GM23248 (cell line): ENCODE results near the gene S1PR1. TPM values are rescaled to one million over a fixed set of nuclear protein-coding genes. Genes with fewer than 3 reads are reported as not detected.
"Not testable (repeated sequence)": the region's sequence is repeated elsewhere in the genome, so short reads cannot be mapped to it uniquely, and the experiment has no call there.

Experiments used
- DNase-seq: peaks from one replicate; pipeline ENCODE4 v3.0.0-alpha.2; 2015
- H2AFZ ChIP-seq: fragments of 200-600 bp; sonication (generic); 2 replicates; pipeline ENCODE4 v1.6.1; 2016; ENCODE audit warnings: antibody characterized with exemption
- H3F3A ChIP-seq: fragments of 200-600 bp; sonication (generic); 2 replicates; pipeline ENCODE4 v1.6.1; 2016; ENCODE audit warnings: mild to moderate bottlenecking, antibody characterized with exemption, mixed run types; ENCODE audit not compliant: insufficient read depth
- H3K27ac ChIP-seq: fragments of 200-600 bp; sonication (generic); 2 replicates; pipeline ENCODE4 v1.5.1; 2016; ENCODE audit warnings: mild to moderate bottlenecking
- H3K27me3 ChIP-seq: fragments of 200-600 bp; sonication (generic); replicated peaks from 2 replicates; pipeline ENCODE4 v1.6.1; 2016; ENCODE audit warnings: mild to moderate bottlenecking; ENCODE audit not compliant: insufficient read depth
- H3K36me3 ChIP-seq: fragments of 200-600 bp; sonication (generic); 2 replicates; pipeline ENCODE4 v1.6.1; 2016; ENCODE audit warnings: low read depth, mild to moderate bottlenecking
- H3K4me1 ChIP-seq: fragments of 200-600 bp; sonication (generic); 2 replicates; pipeline ENCODE4 v1.6.1; 2016; ENCODE audit warnings: mild to moderate bottlenecking; ENCODE audit not compliant: insufficient read depth
- H3K4me2 ChIP-seq: fragments of 200-600 bp; sonication (generic); one replicate; pipeline ENCODE4 v1.6.1; 2016; ENCODE audit warnings: mild to moderate bottlenecking; ENCODE audit not compliant: unreplicated experiment
- H3K4me3 ChIP-seq: fragments of 200-600 bp; sonication (generic); 2 replicates; pipeline ENCODE4 v1.5.1; 2016; ENCODE audit warnings: mild to moderate bottlenecking
- H3K79me2 ChIP-seq: fragments of 200-600 bp; sonication (generic); 2 replicates; pipeline ENCODE4 v1.6.1; 2016; ENCODE audit warnings: mild to moderate bottlenecking; ENCODE audit not compliant: insufficient read depth
- H3K9ac ChIP-seq: fragments of 200-600 bp; sonication (generic); 2 replicates; pipeline ENCODE4 v1.6.1; 2016; ENCODE audit warnings: mild to moderate bottlenecking
- H3K9me2 ChIP-seq: fragments of 200-600 bp; sonication (generic); 2 replicates; pipeline ENCODE4 v1.6.1; 2016; ENCODE audit warnings: mixed run types, mild to moderate bottlenecking, moderate library complexity; ENCODE audit not compliant: insufficient read depth
- H3K9me3 ChIP-seq: fragments of 200-600 bp; sonication (generic); one replicate; pipeline ENCODE4 v1.6.1; 2017; ENCODE audit warnings: low read depth
- H4K20me1 ChIP-seq: fragments of 200-600 bp; sonication (generic); 2 replicates; pipeline ENCODE4 v1.6.0; 2016; ENCODE audit not compliant: insufficient read depth
- EZH2 ChIP-seq: fragments of 200-600 bp; sonication (generic); IDR thresholded peaks from 2 replicates; pipeline ENCODE4 v1.6.1; 2018; ENCODE audit warnings: antibody characterized with exemption, mild to moderate bottlenecking; ENCODE audit not compliant: insufficient read depth, poor library complexity, severe bottlenecking
- EZH2phosphoT487 ChIP-seq: fragments of 200-600 bp; sonication (generic); IDR thresholded peaks from 2 replicates; pipeline ENCODE4 v1.6.1; 2018; ENCODE audit warnings: antibody characterized with exemption, moderate library complexity, mild to moderate bottlenecking, low read depth; ENCODE audit not compliant: insufficient read depth
- WGBS, 2 experiments: methylation state at CpG; one replicate each; pipeline ENCODE4 v1.1.6; 2015 to 2017; ENCODE audit warnings: low lambda C conversion rate in 2 of 2, low coverage in 1 of 2; ENCODE audit errors: missing lambda C conversion rate in 2 of 2; 5-methylcytosine and 5-hydroxymethylcytosine counted together
- in situ Hi-C: fragments of 300-500 bp; cut with MboI; formaldehyde crosslinking; loops from 2 replicates; pipeline ENCODE4 v1.15.0; 2020
- polyA plus RNA-seq: library from polyadenylated mRNA; unstranded; fragments of >200 nt; fragmentation: Nextera tagmentation; extraction: Ambion mirVana; gene quantifications from 2 replicates; pipeline ENCODE4 v1.2.1, GENCODE V29; 2016
- total RNA-seq: library from RNA; depleted of rRNA; stranded (reverse); fragments of >200 nt; shearing (Covaris generic); gene quantifications from 2 replicates; pipeline ENCODE4 v1.2.3, GENCODE V29; 2014

The S1PR1 gene
- total and polyA plus RNA-seq, 2 experiments from 2014 or later = 44.3 to 48.5 TPM

DNA sequence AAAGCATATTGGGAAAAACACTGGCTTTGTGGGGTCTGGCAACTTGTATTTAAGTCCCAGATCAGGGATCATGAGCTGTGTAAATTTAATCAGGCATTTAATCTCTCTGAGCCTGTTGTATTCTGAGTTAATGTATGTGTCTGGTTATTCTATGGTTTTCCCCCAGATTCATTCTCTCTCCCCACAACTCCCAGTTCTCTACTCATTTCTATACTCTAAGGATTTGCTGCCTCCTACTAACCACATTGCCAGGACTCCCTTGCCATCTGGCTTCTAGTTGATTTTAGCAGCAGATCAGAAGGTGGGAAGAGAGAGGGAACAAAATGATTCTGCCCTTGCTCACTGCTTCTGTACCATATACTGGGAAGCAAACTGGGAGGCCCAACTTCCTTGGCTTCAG is 31.4 kb upstream of the S1PR1 start:
- TF ChIP-seq EZH2 = no peak
- no peak for TF ChIP-seq EZH2phosphoT487
- Histone ChIP-seq H3K4me2 (no peak overlapping the region), H3K9ac (no peak overlapping the region), H2AFZ (no peak overlapping the region), H3K9me3 (no peaks in the 10 kb centered on the region), H3K27ac (no peak overlapping the region), H3K36me3 (no peaks in the 10 kb centered on the region), H3K4me3 (no peak overlapping the region), H4K20me1 (no peaks in the 10 kb centered on the region), H3K79me2 (no peaks in the 10 kb centered on the region), H3K27me3 (no peaks in the 10 kb centered on the region), H3K4me1 (peaks cover 26% of the 10 kb centered on the region), H3F3A (no peaks in the 10 kb centered on the region), H3K9me2 (no peaks in the 10 kb centered on the region)
- in situ Hi-C loops = no loop called here
- DNase-seq = no peak

DNA sequence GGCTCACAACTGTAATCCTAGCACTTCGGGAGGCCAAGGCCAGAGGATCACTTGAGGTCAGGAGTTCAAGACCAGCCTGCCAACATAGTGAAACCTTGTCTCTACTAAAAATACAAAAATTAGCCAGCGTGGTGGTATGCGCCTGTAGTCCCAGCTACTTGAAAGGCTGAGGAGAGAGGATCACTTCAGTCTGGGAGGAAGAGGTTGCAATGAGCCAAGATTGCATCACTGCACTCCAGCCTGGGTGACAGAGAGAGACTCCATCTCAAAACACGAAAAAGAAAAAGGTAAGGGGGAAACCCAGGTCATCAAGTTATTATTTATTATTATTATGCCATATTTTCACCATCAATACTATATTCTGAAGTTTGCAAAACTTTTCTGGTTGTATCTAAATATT is 30.7 kb upstream of the S1PR1 start:
- DNase-seq, H3K9ac ChIP-seq, H4K20me1 ChIP-seq, H2AFZ ChIP-seq, H3K36me3 ChIP-seq, H3K79me2 ChIP-seq, H3K27me3 ChIP-seq, H3K27ac ChIP-seq, in situ Hi-C loops, H3K4me3 ChIP-seq, H3K9me3 ChIP-seq, H3F3A ChIP-seq, H3K9me2 ChIP-seq, H3K4me2 ChIP-seq: not testable (repeated sequence)
- 73 to 74% methylated on average over 4 of the region's 4 CpGs for WGBS, 2 experiments
- H3K4me1 ChIP-seq = peaks cover 20% of the 10 kb centered on the region

DNA sequence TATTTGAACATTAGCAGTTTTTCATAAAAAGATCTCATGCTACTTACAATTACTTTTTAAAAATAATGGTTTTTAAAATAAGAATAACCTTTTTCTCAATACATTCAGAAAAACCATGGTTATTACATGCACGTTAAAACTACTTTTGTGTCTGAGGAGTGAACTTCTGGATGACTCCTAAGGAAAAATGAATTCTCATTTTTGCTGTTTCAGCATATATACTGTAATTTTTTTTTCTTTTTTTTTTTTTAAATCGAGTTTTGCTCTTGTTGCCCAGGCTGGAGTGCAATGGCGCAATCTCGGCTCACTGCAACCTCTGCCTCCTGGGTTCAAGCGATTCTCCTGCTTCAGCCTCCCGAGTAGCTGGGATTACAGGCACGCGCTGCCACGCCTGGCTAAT is 29.5 kb upstream of the S1PR1 start:
- in situ Hi-C loops, H4K20me1 ChIP-seq, H3K9ac ChIP-seq, H3K9me3 ChIP-seq, H3F3A ChIP-seq, H2AFZ ChIP-seq, H3K4me3 ChIP-seq, H3K4me2 ChIP-seq, H3K27me3 ChIP-seq, H3K79me2 ChIP-seq, H3K9me2 ChIP-seq, H3K27ac ChIP-seq, DNase-seq, H3K36me3 ChIP-seq: not testable (repeated sequence)
- H3K4me1 ChIP-seq = peaks cover 12% of the 10 kb centered on the region
- 87 to 94% methylated on average over 9 of the region's 9 CpGs for WGBS, 2 experiments

DNA sequence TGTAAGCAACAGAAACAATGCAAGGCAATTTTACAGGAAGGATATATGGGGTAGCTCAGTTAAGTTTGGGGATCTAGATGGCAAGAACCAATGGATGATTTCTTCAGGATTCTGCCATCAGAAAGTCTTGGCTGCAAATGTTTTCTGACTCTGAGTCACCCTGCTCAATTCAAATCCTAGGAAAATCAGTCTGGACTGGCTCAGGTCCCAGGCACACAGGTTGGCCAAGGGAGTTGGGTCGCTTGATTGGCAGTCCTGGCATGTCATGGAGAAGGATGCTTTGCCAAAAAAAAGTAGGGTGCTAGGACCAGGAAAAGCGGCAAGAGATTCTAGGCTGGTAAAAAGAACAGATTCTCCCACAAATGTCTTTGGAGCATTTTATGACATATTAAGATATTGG is 28.9 kb upstream of the S1PR1 start:
- H3K27ac ChIP-seq = no peak overlapping the region
- no peaks in the 10 kb centered on the region for H3F3A ChIP-seq
- no peaks in the 10 kb centered on the region for H3K79me2 ChIP-seq
- H3K36me3 ChIP-seq = no peaks in the 10 kb centered on the region
- no peak overlapping the region for H2AFZ ChIP-seq
- in situ Hi-C loops = no loop called here
- no peaks in the 10 kb centered on the region for H3K9me3 ChIP-seq
- H3K9ac ChIP-seq = no peak overlapping the region
- H3K4me3 ChIP-seq = no peak overlapping the region
- H3K4me2 ChIP-seq = no peak overlapping the region
- H4K20me1 ChIP-seq = no peaks in the 10 kb centered on the region
- no peaks in the 10 kb centered on the region for H3K9me2 ChIP-seq
- peaks cover 12% of the 10 kb centered on the region for H3K4me1 ChIP-seq
- TF ChIP-seq EZH2 (no peak), EZH2phosphoT487 (no peak)
- peak; percentile 22 for DNase-seq
- WGBS, 2 experiments = 79 to 82% methylated on average over 2 of the region's 2 CpGs
- H3K27me3 ChIP-seq = no peaks in the 10 kb centered on the region

DNA sequence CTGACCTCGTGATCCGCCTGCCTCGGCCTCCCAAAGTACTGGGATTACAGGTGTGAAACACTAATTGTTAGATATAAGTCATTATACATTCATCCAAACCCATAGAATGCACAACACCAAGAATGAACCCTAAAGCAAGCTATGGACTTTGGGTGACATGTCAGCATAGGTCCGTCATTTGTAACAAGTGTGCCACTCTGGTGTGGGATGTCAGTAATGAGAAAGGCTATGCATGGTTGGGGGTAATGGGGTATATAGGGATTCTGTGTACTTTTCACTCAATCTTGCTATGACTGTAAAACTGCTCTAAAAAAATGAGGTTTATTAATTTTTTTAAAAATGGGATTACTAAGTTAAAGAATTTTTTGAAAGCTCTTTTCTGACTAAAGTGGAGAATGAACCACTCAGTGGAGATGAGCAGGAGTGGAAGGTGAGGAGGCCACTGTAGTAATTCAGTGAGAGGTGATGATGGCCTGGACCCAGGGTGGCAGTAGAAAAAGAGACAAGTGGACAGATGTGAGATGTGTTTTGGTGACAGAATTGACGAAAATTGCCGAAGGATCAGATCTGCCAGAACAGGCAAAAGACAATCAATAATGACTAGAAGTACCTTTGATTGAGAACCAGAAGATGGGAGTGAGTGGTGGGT is 21.3 kb upstream of the S1PR1 start:
- no peaks in the 10 kb centered on the region for H4K20me1 ChIP-seq
- DNase-seq = no peak
- TF ChIP-seq EZH2 (no peak), EZH2phosphoT487 (no peak)
- no peak overlapping the region for H2AFZ ChIP-seq
- H3K36me3 ChIP-seq = no peaks in the 10 kb centered on the region
- no peaks in the 10 kb centered on the region for H3K4me1 ChIP-seq
- no peaks in the 10 kb centered on the region for H3K9me2 ChIP-seq
- no peak overlapping the region for H3K27ac ChIP-seq
- H3K4me2 ChIP-seq = no peak overlapping the region
- H3K9me3 ChIP-seq = no peaks in the 10 kb centered on the region
- no peaks in the 10 kb centered on the region for H3K79me2 ChIP-seq
- H3K4me3 ChIP-seq = no peak overlapping the region
- H3K27me3 ChIP-seq = no peaks in the 10 kb centered on the region
- H3F3A ChIP-seq = no peaks in the 10 kb centered on the region
- no peak overlapping the region for H3K9ac ChIP-seq
- in situ Hi-C loops = no loop called here
- 90 to 94% methylated on average over 6 of the region's 6 CpGs for WGBS, 2 experiments
